ENCODE measurements around the gene KRTAP9-4.

DNA sequence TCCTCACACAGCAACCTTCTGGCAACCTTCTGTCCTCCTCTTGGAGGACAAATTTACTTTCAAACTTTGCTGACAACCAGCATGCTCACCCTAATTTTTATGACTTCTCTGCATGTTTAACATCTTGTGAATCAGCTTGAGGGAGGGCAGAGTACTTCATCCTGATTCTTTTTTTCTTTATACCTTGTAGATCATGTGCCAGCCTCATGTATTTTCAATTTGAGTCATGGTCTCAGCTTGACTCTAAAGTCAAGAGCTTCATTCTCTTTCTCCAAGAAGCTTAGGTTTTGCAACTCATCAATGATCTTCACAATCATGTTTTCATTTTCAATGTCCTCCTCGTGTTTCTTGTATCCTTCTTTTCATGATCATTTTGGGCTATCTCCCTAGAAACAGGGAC lies 22.4 kb downstream of the KRTAP9-4 start:
- TF ChIP-seq, protein P1, sequence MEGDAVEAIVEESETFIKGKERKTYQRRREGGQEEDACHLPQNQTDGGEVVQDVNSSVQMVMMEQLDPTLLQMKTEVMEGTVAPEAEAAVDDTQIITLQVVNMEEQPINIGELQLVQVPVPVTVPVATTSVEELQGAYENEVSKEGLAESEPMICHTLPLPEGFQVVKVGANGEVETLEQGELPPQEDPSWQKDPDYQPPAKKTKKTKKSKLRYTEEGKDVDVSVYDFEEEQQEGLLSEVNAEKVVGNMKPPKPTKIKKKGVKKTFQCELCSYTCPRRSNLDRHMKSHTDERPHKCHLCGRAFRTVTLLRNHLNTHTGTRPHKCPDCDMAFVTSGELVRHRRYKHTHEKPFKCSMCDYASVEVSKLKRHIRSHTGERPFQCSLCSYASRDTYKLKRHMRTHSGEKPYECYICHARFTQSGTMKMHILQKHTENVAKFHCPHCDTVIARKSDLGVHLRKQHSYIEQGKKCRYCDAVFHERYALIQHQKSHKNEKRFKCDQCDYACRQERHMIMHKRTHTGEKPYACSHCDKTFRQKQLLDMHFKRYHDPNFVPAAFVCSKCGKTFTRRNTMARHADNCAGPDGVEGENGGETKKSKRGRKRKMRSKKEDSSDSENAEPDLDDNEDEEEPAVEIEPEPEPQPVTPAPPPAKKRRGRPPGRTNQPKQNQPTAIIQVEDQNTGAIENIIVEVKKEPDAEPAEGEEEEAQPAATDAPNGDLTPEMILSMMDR (IDR thresholded peaks at IDR 0.05; ENCODE audit: control extremely low read depth in 1 of 3, insufficient read depth in 1 of 3, low read depth in 1 of 3, low read length in 3 of 3) = no peak
- TF ChIP-seq BCL11A (IDR thresholded peaks at IDR 0.05; ENCODE audit: low read depth in 2 of 2, low read length in 2 of 2) = no peak
- TF ChIP-seq POU5F1 (IDR thresholded peaks at IDR 0.05; ENCODE audit: low read depth, low read length) = no peak
- TF ChIP-seq EZH2 (IDR thresholded peaks at IDR 0.05; ENCODE audit: low read depth, low read length, severe bottlenecking) = no peak
- TF ChIP-seq RNF2 (IDR thresholded peaks at IDR 0.05; ENCODE audit: borderline replicate concordance, low read depth, low read length, missing control alignments, poor library complexity, severe bottlenecking) = no peak
- TF ChIP-seq SIX5 (IDR thresholded peaks at IDR 0.05; ENCODE audit: low read depth, low read length) = no peak
- TF ChIP-seq, protein P2, sequence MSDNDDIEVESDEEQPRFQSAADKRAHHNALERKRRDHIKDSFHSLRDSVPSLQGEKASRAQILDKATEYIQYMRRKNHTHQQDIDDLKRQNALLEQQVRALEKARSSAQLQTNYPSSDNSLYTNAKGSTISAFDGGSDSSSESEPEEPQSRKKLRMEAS (IDR thresholded peaks at IDR 0.05) = no peak
- TF ChIP-seq EGR1 (IDR thresholded peaks at IDR 0.05; ENCODE audit: borderline replicate concordance, low read depth, low read length) = no peak
- TF ChIP-seq EP300 (IDR thresholded peaks at IDR 0.05; ENCODE audit: borderline replicate concordance in 1 of 2, low read depth in 2 of 2, low read length in 2 of 2) = no peak
- TF ChIP-seq POLR2A (IDR thresholded peaks at IDR 0.05; ENCODE audit: control extremely low read depth in 1 of 2, low read depth in 2 of 2, low read length in 2 of 2) = no peak
- TF ChIP-seq, protein P3, sequence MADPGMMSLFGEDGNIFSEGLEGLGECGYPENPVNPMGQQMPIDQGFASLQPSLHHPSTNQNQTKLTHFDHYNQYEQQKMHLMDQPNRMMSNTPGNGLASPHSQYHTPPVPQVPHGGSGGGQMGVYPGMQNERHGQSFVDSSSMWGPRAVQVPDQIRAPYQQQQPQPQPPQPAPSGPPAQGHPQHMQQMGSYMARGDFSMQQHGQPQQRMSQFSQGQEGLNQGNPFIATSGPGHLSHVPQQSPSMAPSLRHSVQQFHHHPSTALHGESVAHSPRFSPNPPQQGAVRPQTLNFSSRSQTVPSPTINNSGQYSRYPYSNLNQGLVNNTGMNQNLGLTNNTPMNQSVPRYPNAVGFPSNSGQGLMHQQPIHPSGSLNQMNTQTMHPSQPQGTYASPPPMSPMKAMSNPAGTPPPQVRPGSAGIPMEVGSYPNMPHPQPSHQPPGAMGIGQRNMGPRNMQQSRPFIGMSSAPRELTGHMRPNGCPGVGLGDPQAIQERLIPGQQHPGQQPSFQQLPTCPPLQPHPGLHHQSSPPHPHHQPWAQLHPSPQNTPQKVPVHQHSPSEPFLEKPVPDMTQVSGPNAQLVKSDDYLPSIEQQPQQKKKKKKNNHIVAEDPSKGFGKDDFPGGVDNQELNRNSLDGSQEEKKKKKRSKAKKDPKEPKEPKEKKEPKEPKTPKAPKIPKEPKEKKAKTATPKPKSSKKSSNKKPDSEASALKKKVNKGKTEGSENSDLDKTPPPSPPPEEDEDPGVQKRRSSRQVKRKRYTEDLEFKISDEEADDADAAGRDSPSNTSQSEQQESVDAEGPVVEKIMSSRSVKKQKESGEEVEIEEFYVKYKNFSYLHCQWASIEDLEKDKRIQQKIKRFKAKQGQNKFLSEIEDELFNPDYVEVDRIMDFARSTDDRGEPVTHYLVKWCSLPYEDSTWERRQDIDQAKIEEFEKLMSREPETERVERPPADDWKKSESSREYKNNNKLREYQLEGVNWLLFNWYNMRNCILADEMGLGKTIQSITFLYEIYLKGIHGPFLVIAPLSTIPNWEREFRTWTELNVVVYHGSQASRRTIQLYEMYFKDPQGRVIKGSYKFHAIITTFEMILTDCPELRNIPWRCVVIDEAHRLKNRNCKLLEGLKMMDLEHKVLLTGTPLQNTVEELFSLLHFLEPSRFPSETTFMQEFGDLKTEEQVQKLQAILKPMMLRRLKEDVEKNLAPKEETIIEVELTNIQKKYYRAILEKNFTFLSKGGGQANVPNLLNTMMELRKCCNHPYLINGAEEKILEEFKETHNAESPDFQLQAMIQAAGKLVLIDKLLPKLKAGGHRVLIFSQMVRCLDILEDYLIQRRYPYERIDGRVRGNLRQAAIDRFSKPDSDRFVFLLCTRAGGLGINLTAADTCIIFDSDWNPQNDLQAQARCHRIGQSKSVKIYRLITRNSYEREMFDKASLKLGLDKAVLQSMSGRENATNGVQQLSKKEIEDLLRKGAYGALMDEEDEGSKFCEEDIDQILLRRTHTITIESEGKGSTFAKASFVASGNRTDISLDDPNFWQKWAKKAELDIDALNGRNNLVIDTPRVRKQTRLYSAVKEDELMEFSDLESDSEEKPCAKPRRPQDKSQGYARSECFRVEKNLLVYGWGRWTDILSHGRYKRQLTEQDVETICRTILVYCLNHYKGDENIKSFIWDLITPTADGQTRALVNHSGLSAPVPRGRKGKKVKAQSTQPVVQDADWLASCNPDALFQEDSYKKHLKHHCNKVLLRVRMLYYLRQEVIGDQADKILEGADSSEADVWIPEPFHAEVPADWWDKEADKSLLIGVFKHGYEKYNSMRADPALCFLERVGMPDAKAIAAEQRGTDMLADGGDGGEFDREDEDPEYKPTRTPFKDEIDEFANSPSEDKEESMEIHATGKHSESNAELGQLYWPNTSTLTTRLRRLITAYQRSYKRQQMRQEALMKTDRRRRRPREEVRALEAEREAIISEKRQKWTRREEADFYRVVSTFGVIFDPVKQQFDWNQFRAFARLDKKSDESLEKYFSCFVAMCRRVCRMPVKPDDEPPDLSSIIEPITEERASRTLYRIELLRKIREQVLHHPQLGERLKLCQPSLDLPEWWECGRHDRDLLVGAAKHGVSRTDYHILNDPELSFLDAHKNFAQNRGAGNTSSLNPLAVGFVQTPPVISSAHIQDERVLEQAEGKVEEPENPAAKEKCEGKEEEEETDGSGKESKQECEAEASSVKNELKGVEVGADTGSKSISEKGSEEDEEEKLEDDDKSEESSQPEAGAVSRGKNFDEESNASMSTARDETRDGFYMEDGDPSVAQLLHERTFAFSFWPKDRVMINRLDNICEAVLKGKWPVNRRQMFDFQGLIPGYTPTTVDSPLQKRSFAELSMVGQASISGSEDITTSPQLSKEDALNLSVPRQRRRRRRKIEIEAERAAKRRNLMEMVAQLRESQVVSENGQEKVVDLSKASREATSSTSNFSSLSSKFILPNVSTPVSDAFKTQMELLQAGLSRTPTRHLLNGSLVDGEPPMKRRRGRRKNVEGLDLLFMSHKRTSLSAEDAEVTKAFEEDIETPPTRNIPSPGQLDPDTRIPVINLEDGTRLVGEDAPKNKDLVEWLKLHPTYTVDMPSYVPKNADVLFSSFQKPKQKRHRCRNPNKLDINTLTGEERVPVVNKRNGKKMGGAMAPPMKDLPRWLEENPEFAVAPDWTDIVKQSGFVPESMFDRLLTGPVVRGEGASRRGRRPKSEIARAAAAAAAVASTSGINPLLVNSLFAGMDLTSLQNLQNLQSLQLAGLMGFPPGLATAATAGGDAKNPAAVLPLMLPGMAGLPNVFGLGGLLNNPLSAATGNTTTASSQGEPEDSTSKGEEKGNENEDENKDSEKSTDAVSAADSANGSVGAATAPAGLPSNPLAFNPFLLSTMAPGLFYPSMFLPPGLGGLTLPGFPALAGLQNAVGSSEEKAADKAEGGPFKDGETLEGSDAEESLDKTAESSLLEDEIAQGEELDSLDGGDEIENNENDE (IDR thresholded peaks at IDR 0.05; ENCODE audit: insufficient replicate concordance, low read length) = no peak
